Endothelial cell of umbilical vein (primary cell): ENCODE results near the gene PTN. TPM values are rescaled to one million over a fixed set of nuclear protein-coding genes. Genes with fewer than 3 reads are reported as not detected.

Source experiments
- BruUV-seq: library from RNA; stranded (reverse); fragments of 400-500 nt; replicated peaks from 2 replicates; lab custom pipeline; 2021; lab: Mats Ljungman, UMichigan
- CTCF ChIA-PET: fragments of 300-600, 350-600 bp; sonication (Branson Sonifier 250); formaldehyde crosslinking; loops from one replicate; lab custom pipeline; 2021; ENCODE audit warnings: antibody characterized with exemption, inconsistent platforms; lab: Charles Lee
- POLR2A ChIA-PET: fragments of 300-600, 350-600 bp; sonication (Branson Sonifier 250); formaldehyde crosslinking; loops from one replicate; lab custom pipeline; 2021; ENCODE audit warnings: antibody characterized with exemption, inconsistent platforms; lab: Charles Lee
- DNase-seq: peaks from one replicate; pipeline ENCODE4 v3.0.0-alpha.2; 2011; ENCODE audit warnings: low read depth, low spot score
- FAIRE-seq: peaks from 2 replicates; lab custom pipeline; 2011; peaks lifted over from hg19 to GRCh38; lab: Jason Lieb, UNC
- H2AFZ ChIP-seq: 2 replicates; pipeline ENCODE4 v1.6.0; 2012; ENCODE audit warnings: low read depth, low read length, control low read depth, inconsistent platforms
- H3K27ac ChIP-seq: 2 replicates; pipeline ENCODE4 v1.5.1; 2011; ENCODE audit warnings: low read depth, mild to moderate bottlenecking, control low read depth, low read length, moderate library complexity; ENCODE audit not compliant: insufficient read depth
- H3K27me3 ChIP-seq, 2 experiments: 2 replicates each; pipeline versions ENCODE4 v1.6.0 to v1.6.1; 2011; ENCODE audit warnings: low read length in 2 of 2, mixed read lengths in 1 of 2; ENCODE audit not compliant: control insufficient read depth in 2 of 2, insufficient read depth in 2 of 2
- H3K36me3 ChIP-seq, 2 experiments: 2 replicates in 1 of 2; 3 replicates in 1 of 2; pipeline ENCODE4 v1.5.1; 2011; ENCODE audit warnings: low read length in 2 of 2, mild to moderate bottlenecking in 1 of 2, moderate library complexity in 1 of 2; ENCODE audit not compliant: control insufficient read depth in 2 of 2, insufficient read depth in 2 of 2; ENCODE audit errors: extremely low read depth in 1 of 2
- H3K4me1 ChIP-seq: 3 replicates; pipeline ENCODE4 v1.5.1; 2011; ENCODE audit warnings: mild to moderate bottlenecking, low read length; ENCODE audit not compliant: control insufficient read depth, insufficient read depth; ENCODE audit errors: extremely low read depth
- H3K4me2 ChIP-seq: 2 replicates; pipeline ENCODE4 v1.6.1; 2011; ENCODE audit warnings: low read length, control low read depth, mixed read lengths; ENCODE audit not compliant: insufficient read depth
- H3K4me3 ChIP-seq, 3 experiments: fragments of 200-600 bp in 1 of 3; sonication (generic), shearing (Covaris generic) in 1 of 3; replicated peaks in 1 of 3; 2 replicates each; pipeline ENCODE4 v1.5.1; 2011 to 2016; ENCODE audit warnings: control low read depth in 3 of 3, low read length in 3 of 3, mild to moderate bottlenecking in 2 of 3, inconsistent platforms in 1 of 3, low read depth in 1 of 3, moderate library complexity in 1 of 3; ENCODE audit not compliant: insufficient read depth in 1 of 3
- H3K79me2 ChIP-seq: 2 replicates; pipeline ENCODE4 v1.6.0; 2012; ENCODE audit warnings: low read length, inconsistent platforms; ENCODE audit not compliant: control insufficient read depth, insufficient read depth
- H3K9ac ChIP-seq: replicated peaks from 2 replicates; pipeline ENCODE3; 2011; ENCODE audit warnings: low read length, control low read depth; ENCODE audit not compliant: insufficient read depth; ENCODE audit errors: extremely low read depth
- H3K9me1 ChIP-seq: replicated peaks from 3 replicates; pipeline ENCODE4 v1.6.0; 2011; ENCODE audit warnings: mild to moderate bottlenecking, low read length; ENCODE audit not compliant: control insufficient read depth, insufficient read depth; ENCODE audit errors: extremely low read depth
- H3K9me3 ChIP-seq: replicated peaks from 2 replicates; pipeline ENCODE4 v1.5.1; 2012; ENCODE audit warnings: low read length, inconsistent platforms; ENCODE audit not compliant: control insufficient read depth, insufficient read depth
- H4K20me1 ChIP-seq: replicated peaks from 2 replicates; pipeline ENCODE3; 2011; ENCODE audit warnings: mild to moderate bottlenecking, low read length; ENCODE audit not compliant: control insufficient read depth, insufficient read depth; ENCODE audit errors: extremely low read depth
- CTCF ChIP-seq, 2 donors: IDR thresholded peaks; 1 replicate in 1 of 2; 2 replicates in 1 of 2; pipeline ENCODE4 v1.5.1; 2011; ENCODE audit warnings: low read length in 2 of 2, mild to moderate bottlenecking in 2 of 2, moderate library complexity in 2 of 2, control low read depth in 1 of 2, inconsistent platforms in 1 of 2, low read depth in 1 of 2; ENCODE audit not compliant: insufficient read depth in 1 of 2; ENCODE audit errors: extremely low read depth in 1 of 2
- EZH2 ChIP-seq: IDR thresholded peaks from 2 replicates; pipeline ENCODE4 v1.6.1; 2012; ENCODE audit warnings: borderline replicate concordance, low read depth, mild to moderate bottlenecking, moderate library complexity, low read length, inconsistent platforms; ENCODE audit not compliant: severe bottlenecking
- FOS ChIP-seq: IDR thresholded peaks from 2 replicates; pipeline ENCODE4 v1.6.1; 2011; ENCODE audit warnings: mild to moderate bottlenecking, low read length, moderate library complexity, borderline replicate concordance; ENCODE audit not compliant: insufficient read depth
- GATA2 ChIP-seq: IDR thresholded peaks from 2 replicates; pipeline ENCODE4 v1.7.0; 2011; ENCODE audit warnings: low read depth, mild to moderate bottlenecking, moderate library complexity, mixed read lengths, low read length; ENCODE audit not compliant: insufficient read length, insufficient read depth
- JUN ChIP-seq: IDR thresholded peaks from 2 replicates; pipeline ENCODE4 v1.6.1; 2011; ENCODE audit warnings: borderline replicate concordance, low read depth; ENCODE audit not compliant: insufficient read length, insufficient read depth
- MAX ChIP-seq: IDR thresholded peaks from 2 replicates; pipeline ENCODE4 v1.6.1; 2011; ENCODE audit not compliant: insufficient read depth, insufficient read length
- MYC ChIP-seq: IDR thresholded peaks from one replicate; pipeline ENCODE4 v1.6.1; 2011; ENCODE audit warnings: mild to moderate bottlenecking, low read depth, low read length
- POLR2A ChIP-seq: IDR thresholded peaks from 2 replicates; pipeline ENCODE4 v1.6.1; 2012; ENCODE audit warnings: low read depth, mild to moderate bottlenecking, control low read depth, low read length
- POLR2AphosphoS5 ChIP-seq: IDR thresholded peaks from 2 replicates; pipeline ENCODE4 v1.6.1; 2012; ENCODE audit warnings: low read depth, mild to moderate bottlenecking, control low read depth, low read length, moderate library complexity; ENCODE audit not compliant: insufficient read depth
- dilution Hi-C: fragments of 300-500 bp; cut with MboI; formaldehyde crosslinking; loops from one replicate; pipeline ENCODE4 v1.15.0; 2019; ENCODE audit warnings: low sequenced_read_pairs; ENCODE audit not compliant: extremely low pct_ligation_motif_present
- intact Hi-C: fragments of 100-400 bp; cut with micrococcal nuclease; formaldehyde crosslinking; loops from one replicate; pipeline ENCODE4 v1.10.0; 2022
- polyA plus RNA-seq, 4 experiments: library from polyadenylated mRNA; depleted of rRNA in 3 of 4; stranded (reverse) in 3 of 4; unstranded in 1 of 4; fragments of >200 nt; gene quantifications; 2 replicates each; pipeline versions ENCODE4 v1.2.1 to v1.2.3, GENCODE V29; 2011 to 2012; ENCODE audit warnings: missing spikeins in 1 of 4
- total RNA-seq: library from RNA; stranded (reverse); gene quantifications from 2 replicates; pipeline ENCODE4 v1.2.3, GENCODE V29; 2021

Gene PTN
- total and polyA plus RNA-seq, 2 donors (not counting 3 experiments of a cell fraction or from before 2014, with no cell fraction given), result 0.07 TPM; not detected in 1

GRCh38 chr7:137296576-137296975 is 47.0 kb downstream of the PTN start:
- H3K4me2 ChIP-seq, result no peak overlapping the region
- H2AFZ ChIP-seq, result no peak overlapping the region
- POLR2A ChIA-PET, result no interaction called here
- H3K27ac ChIP-seq, result no peak overlapping the region
- H3K79me2 ChIP-seq, result no peaks in the 10 kb centered on the region
- no peak overlapping the region for H3K9ac ChIP-seq
- H4K20me1 ChIP-seq, result no peaks in the 10 kb centered on the region
- no peaks in the 10 kb centered on the region for H3K9me1 ChIP-seq
- dilution Hi-C loops, result no loop called here
- H3K36me3 ChIP-seq, result no peaks in the 10 kb centered on the region
- H3K4me1 ChIP-seq, result no peaks in the 10 kb centered on the region
- FAIRE-seq (no peak), DNase-seq (no peak)
- no peak overlapping the region for H3K4me3 ChIP-seq
- intact Hi-C loops, result no loop called here
- CTCF ChIA-PET, result no interaction called here
- TF ChIP-seq CTCF (IDR thresholded peaks at IDR 0.05; ENCODE audit: extremely low read depth in 1 of 2, insufficient read depth in 1 of 2, low read depth in 1 of 2, low read length in 2 of 2) (no peak), MYC (no peak), GATA2 (no peak), POLR2AphosphoS5 (no peak), EZH2 (no peak), POLR2A (no peak), MAX (no peak), FOS (no peak), JUN (no peak)
- H3K9me3 ChIP-seq, result no peaks in the 10 kb centered on the region
- no TSS peak for BruUV-seq
- no peaks in the 10 kb centered on the region for H3K27me3 ChIP-seq
